LHCN-M2 (cell line): Measurements from ENCODE around the gene STAT3. TPM values are rescaled to one million over a fixed set of nuclear protein-coding genes. Genes with fewer than 3 reads are reported as not detected.
A peak's percentile ranks its signal among the peaks of the same experiment; 100 is the strongest.
"Not testable (repeated sequence)": the region's sequence is repeated elsewhere in the genome, so short reads cannot be mapped to it uniquely, and the experiment has no call there.

Experiments used
- DNase-seq: peaks from one replicate; pipeline ENCODE4 v3.0.0-alpha.2; 2012; ENCODE audit warnings: low read depth
- total RNA-seq: library from RNA; depleted of rRNA; stranded (reverse); fragments of >200 nt; gene quantifications from 2 replicates; pipeline ENCODE4 v1.2.3, GENCODE V29; 2014

STAT3 gene
- total RNA-seq, 1 experiment from 2014 or later = 60.3 TPM

GRCh38 chr17:42409523-42410318 lies 21.5 kb upstream of the STAT3 start:
- peak; percentile 84 for DNase-seq

GRCh38 chr17:42408061-42408460 lies 19.8 kb upstream of the STAT3 start:
- DNase-seq = peak; percentile 53

- DNase-seq = peak; percentile 68
Measured at GRCh38 chr17:42407289-42407836, 19.1 kb upstream of the STAT3 start.

DNA sequence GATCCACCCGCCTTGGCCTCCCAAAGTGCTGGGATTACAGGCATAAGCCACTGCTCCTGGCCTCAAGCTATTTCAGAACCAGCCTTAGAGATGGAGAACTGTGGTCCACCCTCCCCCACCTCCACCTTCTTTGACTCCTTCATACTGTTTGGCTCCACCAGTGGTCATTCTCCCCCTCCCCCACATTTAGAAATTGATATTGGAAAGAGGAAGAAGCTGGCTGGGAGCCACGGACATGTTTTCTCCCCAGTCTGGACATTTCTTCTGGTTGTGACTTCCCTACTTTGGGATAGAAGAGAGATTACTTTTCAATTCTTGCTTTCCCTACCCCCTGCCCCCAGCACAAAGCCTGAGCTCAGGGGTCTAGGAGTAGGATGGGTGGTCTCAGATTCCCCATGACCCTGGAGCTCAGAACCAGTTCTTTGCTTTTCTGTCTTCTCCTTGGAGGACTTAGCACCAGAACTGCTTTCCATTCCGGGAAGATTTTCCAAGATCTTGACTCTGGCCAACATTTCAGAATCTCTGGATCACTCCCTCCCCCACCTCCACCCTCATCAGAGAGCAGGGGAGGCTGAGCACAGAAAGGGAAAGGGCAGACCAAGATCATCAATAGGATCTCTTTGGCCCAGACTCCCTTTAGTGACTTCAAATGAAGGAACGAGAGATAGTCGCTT lies 18.5 kb upstream of the STAT3 start:
- DNase-seq = no peak

GRCh38 chr17:42405963-42406495 lies 17.8 kb upstream of the STAT3 start:
- peak; percentile 62 for DNase-seq

- no peak for DNase-seq
Measured at GRCh38 chr17:42405076-42405475, 16.8 kb upstream of the STAT3 start.

DNA sequence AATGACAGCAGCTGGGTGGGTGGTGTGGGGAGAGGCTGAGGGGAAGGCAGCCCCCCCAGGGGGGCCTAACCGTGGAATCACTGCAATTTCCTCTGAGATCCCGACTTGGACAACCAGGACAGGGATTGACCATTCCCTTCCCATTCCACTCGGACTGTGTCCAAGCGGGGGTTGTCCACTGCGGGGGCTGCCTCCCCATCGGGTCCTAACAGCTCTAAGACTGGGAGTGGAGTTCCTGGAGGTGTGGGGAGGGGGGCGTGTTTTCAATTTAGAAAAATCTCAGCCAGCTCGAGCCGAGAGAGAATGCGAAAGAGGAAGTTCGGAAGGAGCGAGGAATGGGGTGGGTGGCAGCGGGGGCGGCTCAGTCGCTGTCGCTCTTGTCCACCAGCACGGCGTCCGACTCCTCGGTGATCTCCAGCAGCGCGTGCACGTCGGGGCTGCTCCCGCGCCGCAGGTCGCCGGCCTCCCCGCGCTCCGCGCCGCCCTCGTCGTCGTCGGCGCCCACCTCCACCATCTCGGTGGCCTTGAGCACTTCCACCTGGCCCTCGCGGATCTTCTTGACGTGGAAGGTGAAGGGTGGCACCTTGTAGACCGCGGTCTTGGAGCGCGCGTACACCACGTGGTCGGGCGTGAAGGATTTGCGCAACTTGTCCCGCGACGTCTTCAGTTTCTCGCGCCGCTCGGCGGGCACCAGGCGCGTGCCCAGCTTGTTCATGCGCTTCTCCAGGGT lies 16.2 kb upstream of the STAT3 start:
- DNase-seq = no peak

DNA sequence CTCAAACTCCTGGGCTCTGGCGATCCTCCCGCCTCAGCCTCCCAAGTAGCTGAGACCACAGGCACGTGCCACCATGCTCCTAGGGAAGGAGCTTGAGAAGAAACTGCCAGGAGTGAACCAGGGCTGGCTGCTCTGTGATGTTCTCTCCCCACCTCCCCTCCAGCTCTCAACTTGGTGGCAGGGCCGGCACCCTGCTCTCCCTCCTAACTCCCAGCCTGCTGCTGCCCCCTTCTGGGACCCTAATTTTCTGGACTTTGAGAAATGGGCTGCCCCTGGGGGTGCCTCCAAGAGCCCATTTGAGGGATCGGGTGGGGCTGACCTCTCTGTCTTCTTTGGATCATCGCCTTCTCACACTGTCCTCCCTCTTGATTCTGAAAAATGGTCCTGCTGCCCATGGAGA lies 14.9 kb upstream of the STAT3 start:
- no peak for DNase-seq

- no peak for DNase-seq
Measured at GRCh38 chr17:42402117-42402516, 13.9 kb upstream of the STAT3 start.

GRCh38 chr17:42400844-42401375 lies 12.7 kb upstream of the STAT3 start:
- DNase-seq = not testable (repeated sequence)

DNA sequence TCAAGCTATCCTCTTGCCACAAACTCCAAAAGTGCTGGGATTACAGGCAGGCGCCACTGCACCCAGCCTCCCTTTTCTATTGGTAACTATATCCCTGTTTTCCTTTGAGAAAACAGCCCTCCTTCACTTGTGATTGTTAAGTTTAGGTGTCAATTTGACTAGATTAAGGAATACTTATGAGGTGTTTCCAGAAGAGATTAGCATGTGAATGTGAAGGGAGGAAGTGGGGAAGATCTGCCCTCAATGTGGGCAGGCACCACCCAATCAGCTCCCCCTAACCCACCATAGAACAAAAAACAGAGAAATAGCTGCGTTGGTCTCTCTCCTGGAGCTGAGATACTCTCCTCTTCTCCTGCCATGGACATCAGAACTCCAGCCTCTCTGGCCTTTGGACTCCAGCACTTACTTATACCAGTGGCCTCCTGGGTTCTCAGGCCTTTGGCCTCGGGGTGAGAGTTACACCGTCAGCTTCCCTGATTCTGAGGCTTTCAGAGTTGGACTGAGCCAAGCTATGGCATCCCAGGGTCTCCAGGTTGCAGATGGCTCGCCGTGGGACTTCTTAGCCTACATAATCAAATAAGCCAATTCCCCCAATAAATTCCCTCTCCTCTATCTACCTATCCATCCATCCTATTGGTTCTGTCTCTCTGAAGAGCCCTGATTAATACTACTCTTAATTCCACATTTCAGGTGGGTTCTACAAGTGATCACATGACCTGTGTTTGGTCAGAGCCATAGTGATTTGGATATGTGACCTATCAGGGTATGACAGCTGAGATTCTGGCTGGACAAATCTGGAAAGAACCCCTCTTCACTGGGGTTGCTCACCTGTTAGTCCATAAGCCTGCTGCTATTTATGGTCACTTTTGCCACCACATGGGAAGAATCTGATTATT lies 12.0 kb upstream of the STAT3 start:
- no peak for DNase-seq

- peak; percentile 59 for DNase-seq
Measured at GRCh38 chr17:42399121-42399520, 10.9 kb upstream of the STAT3 start.

GRCh38 chr17:42395601-42396000 lies 7.4 kb upstream of the STAT3 start:
- not testable (repeated sequence) for DNase-seq

GRCh38 chr17:42394838-42395237 lies 6.6 kb upstream of the STAT3 start:
- DNase-seq = no peak

DNA sequence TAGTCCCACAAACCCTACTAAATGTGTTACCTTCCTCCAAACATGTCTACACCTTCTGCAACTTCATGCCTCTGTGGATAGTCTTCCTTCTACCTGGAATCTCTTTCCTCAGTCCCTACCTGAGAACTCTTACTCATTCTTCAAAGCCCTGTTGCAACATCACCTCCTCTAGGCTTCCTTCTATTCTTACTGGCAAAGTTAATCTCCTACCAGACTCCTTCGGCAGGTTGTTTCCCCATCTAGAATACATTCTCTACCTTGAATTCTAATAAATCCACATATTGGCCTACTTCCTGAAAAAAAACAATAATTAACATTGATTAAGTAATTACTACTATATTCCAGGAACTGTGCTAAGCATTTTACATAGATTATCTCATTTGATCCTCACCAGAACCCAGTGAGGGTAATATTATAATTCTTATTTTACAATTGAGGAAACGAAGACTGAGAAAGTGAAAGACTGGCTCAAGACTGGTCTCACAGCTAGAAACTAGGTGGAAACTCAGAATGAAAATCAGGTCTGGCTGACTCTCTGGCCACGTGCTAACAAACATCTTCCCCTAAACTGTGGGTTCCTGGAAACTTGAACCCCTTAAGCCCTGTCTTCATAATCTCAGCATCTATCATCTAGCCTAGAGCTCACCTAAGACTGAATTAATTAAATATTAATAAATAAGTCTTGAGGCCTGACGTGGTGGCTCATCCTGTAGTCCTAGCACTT lies 4.6 kb upstream of the STAT3 start:
- DNase-seq = no peak

GRCh38 chr17:42391439-42391838 lies 3.2 kb upstream of the STAT3 start:
- DNase-seq = not testable (repeated sequence)

- DNase-seq = no peak
Measured at GRCh38 chr17:42389899-42390298, 1.7 kb upstream of the STAT3 start.

GRCh38 chr17:42389135-42389417 lies 834 bp upstream of the STAT3 start:
- DNase-seq = no peak

DNA sequence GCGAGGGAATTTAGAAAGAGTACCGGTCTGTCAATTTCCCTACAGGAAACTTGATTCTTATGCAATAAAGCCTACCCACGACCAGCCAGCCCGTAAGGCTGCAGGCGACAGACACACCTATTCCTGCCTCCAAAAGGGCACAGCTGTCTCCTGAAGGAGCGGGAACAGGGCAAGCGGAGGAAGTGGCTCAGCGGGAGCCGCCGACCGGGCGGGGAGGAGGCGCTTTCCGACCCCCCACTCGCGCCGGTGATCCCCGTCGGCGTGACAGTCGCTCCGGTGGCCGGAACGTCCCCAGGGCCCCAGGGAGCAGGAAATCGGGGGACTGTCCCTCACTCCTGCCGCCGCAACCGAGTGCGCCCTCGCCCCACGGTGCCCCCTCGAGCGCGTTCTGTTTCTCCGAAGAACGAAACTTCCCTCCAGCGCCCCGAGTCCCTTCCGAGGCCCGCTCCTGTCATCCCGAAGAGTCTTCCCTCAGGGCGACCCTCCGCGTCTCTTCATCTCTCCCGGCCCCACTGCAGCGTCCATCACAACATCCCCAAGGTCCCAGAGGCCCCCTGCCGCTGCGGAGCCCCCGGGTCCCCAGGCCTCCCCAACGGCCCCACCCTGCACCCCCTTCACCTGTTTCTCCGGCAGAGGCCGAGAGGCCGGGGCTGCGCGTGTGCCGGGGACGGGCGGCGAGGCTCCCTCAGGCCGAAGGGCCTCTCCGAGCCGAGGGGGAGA lies 421 bp downstream of the STAT3 start:
- peak; percentile 41 for DNase-seq
